ENCODE measurements around the gene SLC2A8. TPM values are rescaled to one million over a fixed set of nuclear protein-coding genes. Genes with fewer than 3 reads are reported as not detected.

The SLC2A8 gene
- total and polyA plus RNA-seq, 7 donors: 7.2 to 68.7 (median 45.1) TPM

- WGBS, 2 donors: 11 to 57% methylated on average over 6 of the region's 6 CpGs
- Histone ChIP-seq H3K9me3 (no peaks in the 10 kb centered on the region), H3K4me3 (no peak overlapping the region), H3K4me1 (peaks cover 0 to 17% (median 14%) of the 10 kb centered on the region in 4 donors), H3K27ac (peak overlapping the region; percentile 39 to 63 (median 58)), H3K36me3 (no peaks in the 10 kb centered on the region), H3K27me3 (no peaks in the 10 kb centered on the region)
- TF ChIP-seq POLR2A (IDR thresholded peaks at IDR 0.05): no peak
- TF ChIP-seq EP300 (IDR thresholded peaks at IDR 0.05): no peak
- TF ChIP-seq CTCF (IDR thresholded peaks at IDR 0.05): no peak
- TF ChIP-seq POLR2AphosphoS5 (IDR thresholded peaks at IDR 0.05): no peak
- peak; percentile 47 for DNase-seq
- intact Hi-C loops (cut with DNase I): no loop called here
Measured at GRCh38 chr9:127388856-127389238, 8.1 kb upstream of the SLC2A8 start.

- Histone ChIP-seq H3K36me3 (no peaks in the 10 kb centered on the region), H3K27me3 (no peaks in the 10 kb centered on the region), H3K9me3 (no peaks in the 10 kb centered on the region), H3K27ac (peak overlapping the region in 1 of 4 donors; percentile 63), H3K4me1 (peaks cover 0 to 17% (median 14%) of the 10 kb centered on the region in 4 donors), H3K4me3 (no peak overlapping the region)
- 37 to 63% methylated on average over 4 of the region's 4 CpGs for WGBS, 2 donors
- DNase-seq: no peak
- intact Hi-C loops (cut with DNase I): no loop called here
- TF ChIP-seq CTCF (IDR thresholded peaks at IDR 0.05): no peak
- TF ChIP-seq POLR2A (IDR thresholded peaks at IDR 0.05): no peak
- TF ChIP-seq EP300 (IDR thresholded peaks at IDR 0.05): no peak
- TF ChIP-seq POLR2AphosphoS5 (IDR thresholded peaks at IDR 0.05): no peak
Measured at GRCh38 chr9:127389381-127390247, 7.4 kb upstream of the SLC2A8 start.

GRCh38 chr9:127390248-127390545 is 6.8 kb upstream of the SLC2A8 start:
- no peak overlapping the region for H3K27ac ChIP-seq
- no peaks in the 10 kb centered on the region for H3K27me3 ChIP-seq
- no peak for DNase-seq
- intact Hi-C loops (cut with DNase I): no loop called here
- 21 to 44% methylated on average over 2 of the region's 2 CpGs for WGBS, 2 donors
- no peak for TF ChIP-seq POLR2AphosphoS5 (IDR thresholded peaks at IDR 0.05)
- H3K36me3 ChIP-seq: no peaks in the 10 kb centered on the region
- H3K9me3 ChIP-seq: no peaks in the 10 kb centered on the region
- H3K4me1 ChIP-seq: peaks cover 0 to 17% (median 14%) of the 10 kb centered on the region in 4 donors
- H3K4me3 ChIP-seq: no peak overlapping the region

- Histone ChIP-seq H3K4me1 (peaks cover 0 to 17% (median 14%) of the 10 kb centered on the region in 4 donors), H3K27me3 (no peaks in the 10 kb centered on the region), H3K36me3 (no peaks in the 10 kb centered on the region), H3K27ac (no peak overlapping the region), H3K9me3 (no peaks in the 10 kb centered on the region), H3K4me3 (no peak overlapping the region)
- no peak for TF ChIP-seq POLR2A (IDR thresholded peaks at IDR 0.05)
- no peak for TF ChIP-seq CTCF (IDR thresholded peaks at IDR 0.05)
- TF ChIP-seq EP300 (IDR thresholded peaks at IDR 0.05): no peak
- no peak for TF ChIP-seq POLR2AphosphoS5 (IDR thresholded peaks at IDR 0.05)
- 53 to 65% methylated on average over 5 of the region's 5 CpGs for WGBS, 2 donors
- intact Hi-C loops (cut with DNase I): no loop called here
- DNase-seq: no peak
Measured at GRCh38 chr9:127390563-127390962, 6.4 kb upstream of the SLC2A8 start.

- Histone ChIP-seq H3K36me3 (no peaks in the 10 kb centered on the region), H3K4me1 (peaks cover 0 to 22% (median 19%) of the 10 kb centered on the region in 4 donors), H3K27me3 (no peaks in the 10 kb centered on the region), H3K27ac (no peak overlapping the region), H3K9me3 (no peaks in the 10 kb centered on the region), H3K4me3 (no peak overlapping the region)
- no peak for DNase-seq
- TF ChIP-seq EP300 (IDR thresholded peaks at IDR 0.05) (no peak), POLR2A (IDR thresholded peaks at IDR 0.05) (no peak), CTCF (IDR thresholded peaks at IDR 0.05) (no peak)
- 74 to 83% methylated on average over 5 of the region's 5 CpGs for WGBS, 2 donors
- intact Hi-C loops (cut with DNase I): no loop called here
Measured at GRCh38 chr9:127392166-127392565, 4.8 kb upstream of the SLC2A8 start.

All from sigmoid colon (tissue), 7 donors.